SU-DHL-6 (cell line): ENCODE results near the gene TMEM8B.

ENCODE experiments used
- EZH2phosphoT487 ChIP-seq: fragments of 200-600 bp; sonication (generic), shearing (Covaris generic); conservative IDR thresholded peaks from 2 replicates; pipeline ENCODE4 v1.6.1; 2018; ENCODE audit warnings: mild to moderate bottlenecking, antibody characterized with exemption, low read length, moderate library complexity, mixed read lengths
- TF ChIP-seq, protein P1 (sequence below): fragments of 200-600 bp; sonication (generic); IDR thresholded peaks from one replicate; pipeline ENCODE4 v1.5.1; 2017; ENCODE audit warnings: antibody characterized with exemption, mild to moderate bottlenecking, low read length, moderate library complexity; ENCODE audit not compliant: insufficient read depth, poor library complexity, severe bottlenecking

GRCh38 chr9:35870351-35870923 lies 41.4 kb downstream of the TMEM8B start, which contains the start of gene OR13J1:
- TF ChIP-seq, protein P1, sequence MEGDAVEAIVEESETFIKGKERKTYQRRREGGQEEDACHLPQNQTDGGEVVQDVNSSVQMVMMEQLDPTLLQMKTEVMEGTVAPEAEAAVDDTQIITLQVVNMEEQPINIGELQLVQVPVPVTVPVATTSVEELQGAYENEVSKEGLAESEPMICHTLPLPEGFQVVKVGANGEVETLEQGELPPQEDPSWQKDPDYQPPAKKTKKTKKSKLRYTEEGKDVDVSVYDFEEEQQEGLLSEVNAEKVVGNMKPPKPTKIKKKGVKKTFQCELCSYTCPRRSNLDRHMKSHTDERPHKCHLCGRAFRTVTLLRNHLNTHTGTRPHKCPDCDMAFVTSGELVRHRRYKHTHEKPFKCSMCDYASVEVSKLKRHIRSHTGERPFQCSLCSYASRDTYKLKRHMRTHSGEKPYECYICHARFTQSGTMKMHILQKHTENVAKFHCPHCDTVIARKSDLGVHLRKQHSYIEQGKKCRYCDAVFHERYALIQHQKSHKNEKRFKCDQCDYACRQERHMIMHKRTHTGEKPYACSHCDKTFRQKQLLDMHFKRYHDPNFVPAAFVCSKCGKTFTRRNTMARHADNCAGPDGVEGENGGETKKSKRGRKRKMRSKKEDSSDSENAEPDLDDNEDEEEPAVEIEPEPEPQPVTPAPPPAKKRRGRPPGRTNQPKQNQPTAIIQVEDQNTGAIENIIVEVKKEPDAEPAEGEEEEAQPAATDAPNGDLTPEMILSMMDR = no peak
- no peak for TF ChIP-seq EZH2phosphoT487
